GM18505 (cell line): ENCODE data around the gene CAMK4.
A peak's percentile ranks its signal among the peaks of the same experiment; 100 is the strongest.

Experiments used
- ATAC-seq: cut with Tn5 transposase; IDR thresholded peaks from one replicate; pipeline ENCODE4 v1.9.1; 2021; ENCODE audit not compliant: unreplicated experiment
- POLR2A ChIP-seq: IDR thresholded peaks from 4 replicates; pipeline ENCODE4 v1.6.1; 2011; ENCODE audit warnings: borderline replicate concordance; ENCODE audit not compliant: insufficient read depth, insufficient read length; ENCODE audit errors: extremely low read depth

The CAMK4 gene

GRCh38 chr5:111223787-111224560 is at the start of gene CAMK4:
Gene CAMK4, plus strand, starts transcription at chr5:111224384. Its CDS starts 100 bp downstream, at chr5:111224484.
- TF ChIP-seq POLR2A: peak; percentile 65
- ATAC-seq: peak; percentile 85

GRCh38 chr5:111183064-111183463 is 41.1 kb upstream of the CAMK4 start:
- TF ChIP-seq POLR2A: no peak
- ATAC-seq: no peak

- no peak for ATAC-seq
- no peak for TF ChIP-seq POLR2A
Observed at GRCh38 chr5:111187079-111187478, 37.1 kb upstream of the CAMK4 start.

GRCh38 chr5:111194053-111194452 is 30.1 kb upstream of the CAMK4 start:
- no peak for ATAC-seq
- TF ChIP-seq POLR2A: no peak

GRCh38 chr5:111194925-111195324 is 29.3 kb upstream of the CAMK4 start:
- no peak for TF ChIP-seq POLR2A
- no peak for ATAC-seq

GRCh38 chr5:111197523-111197922 is 26.7 kb upstream of the CAMK4 start:
- no peak for TF ChIP-seq POLR2A
- ATAC-seq: no peak

GRCh38 chr5:111198281-111198966 is 25.8 kb upstream of the CAMK4 start:
- TF ChIP-seq POLR2A: no peak
- no peak for ATAC-seq

- no peak for ATAC-seq
- TF ChIP-seq POLR2A: no peak
Observed at GRCh38 chr5:111200828-111201227, 23.4 kb upstream of the CAMK4 start.

- TF ChIP-seq POLR2A: no peak
- ATAC-seq: no peak
Observed at GRCh38 chr5:111201705-111202104, 22.5 kb upstream of the CAMK4 start.

- peak; percentile 98 for ATAC-seq
- no peak for TF ChIP-seq POLR2A
Observed at GRCh38 chr5:111211341-111211740, 12.8 kb upstream of the CAMK4 start.

GRCh38 chr5:111214052-111214742 is 10.0 kb upstream of the CAMK4 start:
- TF ChIP-seq POLR2A: no peak
- no peak for ATAC-seq

- no peak for ATAC-seq
- TF ChIP-seq POLR2A: no peak
Observed at GRCh38 chr5:111215971-111216370, 8.2 kb upstream of the CAMK4 start.

GRCh38 chr5:111221139-111221538 is 3.0 kb upstream of the CAMK4 start:
- TF ChIP-seq POLR2A: no peak
- no peak for ATAC-seq

GRCh38 chr5:111223101-111223786 is 940 bp upstream of the CAMK4 start:
- no peak for ATAC-seq
- no peak for TF ChIP-seq POLR2A
